ENCODE data around the gene CPVL.

- no peak for TF ChIP-seq GATA2 (IDR thresholded peaks at IDR 0.05; ENCODE audit: low read depth, low read length)
- no peak for TF ChIP-seq GATA3 (IDR thresholded peaks at IDR 0.05; ENCODE audit: low read depth, low read length)
Measured at GRCh38 chr7:29140873-29141468, 5.4 kb downstream of the CPVL start.

Measured in SH-SY5Y (cell line).